HL-60 (cell line): ENCODE measurements around the gene KDR.

Source experiments
- CTCF ChIP-seq: IDR thresholded peaks from one replicate; pipeline ENCODE4 v1.5.1; 2011; ENCODE audit warnings: low read length, control low read depth, inconsistent platforms; ENCODE audit not compliant: insufficient read depth
- GABPA ChIP-seq: IDR thresholded peaks from 2 replicates; pipeline ENCODE4 v1.6.1; 2012; ENCODE audit warnings: low read depth
- REST ChIP-seq: IDR thresholded peaks from 2 replicates; pipeline ENCODE4 v1.6.1; 2012; ENCODE audit warnings: low read depth; ENCODE audit not compliant: insufficient replicate concordance

GRCh38 chr4:55029321-55029720 is 96.1 kb downstream of the KDR start:
- no peak for TF ChIP-seq CTCF
- no peak for TF ChIP-seq REST
- no peak for TF ChIP-seq GABPA
